Measurements from ENCODE around the gene CEP250. TPM values are rescaled to one million over a fixed set of nuclear protein-coding genes. Genes with fewer than 3 reads are reported as not detected.
A peak's percentile ranks its signal among the peaks of the same experiment; 100 is the strongest.

The CEP250 gene
- total and polyA plus RNA-seq, 2 of the 4 experiments (the other 2 are of a cell fraction) = 22.7 to 35.1 TPM

DNA sequence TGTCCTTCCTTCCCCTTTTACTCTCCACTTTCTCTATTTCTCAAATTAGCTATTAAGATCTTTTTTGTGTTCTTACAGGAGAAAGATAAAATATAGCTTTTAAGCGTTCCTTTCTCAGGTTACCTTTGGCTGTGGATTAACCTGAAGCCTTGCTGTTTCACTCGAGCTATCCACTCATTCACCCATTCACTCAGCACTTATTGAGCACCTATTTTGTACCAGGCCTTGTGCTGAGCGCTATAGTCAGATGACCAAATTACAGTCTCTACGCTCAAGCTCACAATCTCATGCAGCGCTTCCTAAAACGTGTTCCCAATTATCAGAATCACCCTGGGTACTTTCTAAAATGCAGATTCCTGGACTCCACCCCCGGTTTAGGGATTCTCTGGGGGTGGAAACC, 1.8 kb upstream of the CEP250 start:
- Histone ChIP-seq H2BK5ac (ENCODE audit: low read depth, low read length, poor library complexity, severe bottlenecking) (no peak overlapping the region), H3K4me3 (ENCODE audit: insufficient read depth, low read depth, low read length) (no peak overlapping the region), H3K4me1 (ENCODE audit: control insufficient read depth, insufficient read depth, low read length) (0 out of 2 replicates have a peak, but pooled peaks cover 3% of the 10 kb centered on the region), H2BK15ac (ENCODE audit: low read depth, low read length) (no peak overlapping the region), H3K27ac (ENCODE audit: insufficient read depth, low read length) (no peak overlapping the region), H2BK20ac (ENCODE audit: low read depth, low read length) (no peak overlapping the region), H4K91ac (ENCODE audit: insufficient read depth, low read depth, low read length) (no peak overlapping the region), H3K36me3 (ENCODE audit: control insufficient read depth, insufficient read depth, low read length) (no peaks in the 10 kb centered on the region), H3K4ac (ENCODE audit: low read depth, low read length) (peak overlapping the region; percentile 15; the same call in 1 of the 2 replicates), H3K9me3 (ENCODE audit: control insufficient read depth, insufficient read depth, low read length) (no peaks in the 10 kb centered on the region), H2BK120ac (ENCODE audit: low read depth, low read length) (no peak overlapping the region), H2AFZ (replicated peaks; ENCODE audit: low read length, poor library complexity) (no peak overlapping the region), H3K9ac (ENCODE audit: low read depth, low read length) (no peak overlapping the region), H3K23ac (ENCODE audit: low read depth, low read length) (no peak overlapping the region), H2AK5ac (ENCODE audit: low read depth, low read length) (peak overlapping the region; percentile 42; the same call in 1 of the 2 replicates), H3K27me3 (ENCODE audit: control insufficient read depth, insufficient read depth, low read length) (no peaks in the 10 kb centered on the region), H3K9me1 (ENCODE audit: insufficient read depth, low read length) (peaks cover 6% of the 10 kb centered on the region; the same call in 1 of the 2 replicates), H4K8ac (ENCODE audit: low read depth in 2 of 2, low read length in 2 of 2) (peak overlapping the region; percentile 46 to 90; a peak in 2 of 4 replicates), H4K5ac (ENCODE audit: low read depth, low read length) (no peak overlapping the region), H3K18ac (ENCODE audit: low read depth, low read length) (no peak overlapping the region), H3K4me2 (ENCODE audit: low read depth, low read length) (no peak overlapping the region), H4K20me1 (ENCODE audit: insufficient read depth, low read length) (no peaks in the 10 kb centered on the region), H3K56ac (ENCODE audit: extremely low read depth, insufficient read depth, low read length) (no peak overlapping the region), H3K79me1 (ENCODE audit: low read depth in 1 of 2, low read length in 2 of 2) (peaks cover 20 to 40% of the 10 kb centered on the region in 2 experiments), H3K14ac (replicated peaks; ENCODE audit: low read depth, low read length) (no peak overlapping the region), H2AK9ac (replicated peaks; ENCODE audit: low read depth, low read length, poor library complexity) (no peak overlapping the region)
- ChIA-PET POLR2A (ENCODE audit: unreplicated experiment) (no interaction called here), CTCF (interaction anchor here (0.9 kb wide), 1 partner anchor 13 kb away, joined by 3 read pairs; no protein-coding TSS in a partner anchor)
- TF ChIP-seq, protein P1, sequence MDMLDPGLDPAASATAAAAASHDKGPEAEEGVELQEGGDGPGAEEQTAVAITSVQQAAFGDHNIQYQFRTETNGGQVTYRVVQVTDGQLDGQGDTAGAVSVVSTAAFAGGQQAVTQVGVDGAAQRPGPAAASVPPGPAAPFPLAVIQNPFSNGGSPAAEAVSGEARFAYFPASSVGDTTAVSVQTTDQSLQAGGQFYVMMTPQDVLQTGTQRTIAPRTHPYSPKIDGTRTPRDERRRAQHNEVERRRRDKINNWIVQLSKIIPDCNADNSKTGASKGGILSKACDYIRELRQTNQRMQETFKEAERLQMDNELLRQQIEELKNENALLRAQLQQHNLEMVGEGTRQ (IDR thresholded peaks at IDR 0.05; ENCODE audit: low read depth, low read length) = no peak
- TF ChIP-seq POLR2A (IDR thresholded peaks at IDR 0.05; ENCODE audit: low read depth, low read length) (no peak), NFE2L2 (IDR thresholded peaks at IDR 0.05; ENCODE audit: low read depth, low read length) (no peak), BHLHE40 (IDR thresholded peaks at IDR 0.05; ENCODE audit: low read depth, low read length) (no peak), MXI1 (IDR thresholded peaks at IDR 0.05; ENCODE audit: borderline replicate concordance, low read depth, low read length) (no peak), FOS (IDR thresholded peaks at IDR 0.05; ENCODE audit: low read depth, low read length) (no peak), CHD1 (IDR thresholded peaks at IDR 0.05; ENCODE audit: low read depth, low read length) (no peak), MAZ (IDR thresholded peaks at IDR 0.05; ENCODE audit: borderline replicate concordance, low read depth, low read length) (no peak), CEBPB (IDR thresholded peaks at IDR 0.05; ENCODE audit: low read depth, low read length) (no peak), SMC3 (IDR thresholded peaks at IDR 0.05; ENCODE audit: low read depth, low read length) (no peak)
- TF ChIP-seq, protein P2, sequence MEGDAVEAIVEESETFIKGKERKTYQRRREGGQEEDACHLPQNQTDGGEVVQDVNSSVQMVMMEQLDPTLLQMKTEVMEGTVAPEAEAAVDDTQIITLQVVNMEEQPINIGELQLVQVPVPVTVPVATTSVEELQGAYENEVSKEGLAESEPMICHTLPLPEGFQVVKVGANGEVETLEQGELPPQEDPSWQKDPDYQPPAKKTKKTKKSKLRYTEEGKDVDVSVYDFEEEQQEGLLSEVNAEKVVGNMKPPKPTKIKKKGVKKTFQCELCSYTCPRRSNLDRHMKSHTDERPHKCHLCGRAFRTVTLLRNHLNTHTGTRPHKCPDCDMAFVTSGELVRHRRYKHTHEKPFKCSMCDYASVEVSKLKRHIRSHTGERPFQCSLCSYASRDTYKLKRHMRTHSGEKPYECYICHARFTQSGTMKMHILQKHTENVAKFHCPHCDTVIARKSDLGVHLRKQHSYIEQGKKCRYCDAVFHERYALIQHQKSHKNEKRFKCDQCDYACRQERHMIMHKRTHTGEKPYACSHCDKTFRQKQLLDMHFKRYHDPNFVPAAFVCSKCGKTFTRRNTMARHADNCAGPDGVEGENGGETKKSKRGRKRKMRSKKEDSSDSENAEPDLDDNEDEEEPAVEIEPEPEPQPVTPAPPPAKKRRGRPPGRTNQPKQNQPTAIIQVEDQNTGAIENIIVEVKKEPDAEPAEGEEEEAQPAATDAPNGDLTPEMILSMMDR (conservative IDR thresholded peaks at IDR 0.05; ENCODE audit: low read depth, low read length) = no peak
- TF ChIP-seq, protein P3, sequence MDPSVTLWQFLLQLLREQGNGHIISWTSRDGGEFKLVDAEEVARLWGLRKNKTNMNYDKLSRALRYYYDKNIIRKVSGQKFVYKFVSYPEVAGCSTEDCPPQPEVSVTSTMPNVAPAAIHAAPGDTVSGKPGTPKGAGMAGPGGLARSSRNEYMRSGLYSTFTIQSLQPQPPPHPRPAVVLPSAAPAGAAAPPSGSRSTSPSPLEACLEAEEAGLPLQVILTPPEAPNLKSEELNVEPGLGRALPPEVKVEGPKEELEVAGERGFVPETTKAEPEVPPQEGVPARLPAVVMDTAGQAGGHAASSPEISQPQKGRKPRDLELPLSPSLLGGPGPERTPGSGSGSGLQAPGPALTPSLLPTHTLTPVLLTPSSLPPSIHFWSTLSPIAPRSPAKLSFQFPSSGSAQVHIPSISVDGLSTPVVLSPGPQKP (IDR thresholded peaks at IDR 0.05; ENCODE audit: borderline replicate concordance, low read depth, low read length) = no peak
- no TSS peak for BruUV-seq (replicated peaks)
- intact Hi-C loops (cut with micrococcal nuclease) = no loop called here
- in situ Hi-C loops (cut with MboI; ENCODE audit: low sequenced_read_pairs) = no loop called here
- ATAC-seq (ENCODE audit: low read depth) (no peak), DNase-seq (no peak)
- 92% methylated on average over 2 of the region's 7 CpGs; no CpG with 5 or more reads in 1 of the 2 experiments for WGBS, 2 experiments (ENCODE audit: extremely low coverage in 2 of 2, insufficient read length in 1 of 2)
- dilution Hi-C loops (cut with HindIII; ENCODE audit: low sequenced_read_pairs, unreplicated experiment) = no loop called here
